Ovary (tissue), 9 donors: ENCODE measurements around the gene SPOCK1. TPM values are rescaled to one million over a fixed set of nuclear protein-coding genes. Genes with fewer than 3 reads are reported as not detected.

Experiments
- DNase-seq, 5 donors: peaks; one replicate each; pipeline ENCODE4 v3.0.0-alpha.2; 2019 to 2020
- H3K27ac ChIP-seq, 2 donors: fragments of 200-600 bp; one replicate each; pipeline versions ENCODE4 v1.5.1 to v1.8.0; 2019 to 2022
- H3K27me3 ChIP-seq: fragments of 200-600 bp; one replicate; pipeline ENCODE4 v1.8.0; 2022
- H3K36me3 ChIP-seq: fragments of 200-600 bp; sonication (generic); one replicate; pipeline ENCODE4 v1.5.1; 2019
- H3K4me1 ChIP-seq: one replicate; pipeline ENCODE4 v1.8.1; 2013; ENCODE audit warnings: mild to moderate bottlenecking, moderate library complexity; ENCODE audit not compliant: insufficient read depth
- H3K4me3 ChIP-seq: fragments of 200-600 bp; sonication (generic); one replicate; pipeline ENCODE4 v1.5.1; 2017
- H3K9me3 ChIP-seq, 2 donors: fragments of 200-600 bp in 1 of 2; sonication (generic) in 1 of 2; one replicate each; pipeline versions ENCODE4 v1.5.1 to v1.8.1; 2013 to 2019; ENCODE audit warnings: mild to moderate bottlenecking in 1 of 2, moderate library complexity in 1 of 2
- CTCF ChIP-seq, 3 donors: fragments of 450-650 bp in 2 of 3; fragments of 200-600 bp in 1 of 3; IDR thresholded peaks; one replicate each; pipeline versions ENCODE4 v1.5.1 to v1.8.0; 2016 to 2022; ENCODE audit warnings: antibody characterized with exemption in 3 of 3, mild to moderate bottlenecking in 1 of 3
- EP300 ChIP-seq: sonication (generic); formaldehyde crosslinking; IDR thresholded peaks from one replicate; pipeline ENCODE4 v1.6.1; 2017; ENCODE audit warnings: antibody characterized with exemption
- POLR2A ChIP-seq: fragments of 450-650 bp; IDR thresholded peaks from one replicate; pipeline ENCODE4 v1.6.1; 2017; ENCODE audit warnings: antibody characterized with exemption, mild to moderate bottlenecking, moderate library complexity
- WGBS, 3 donors: extraction: QIAGEN DNeasy Blood & Tissue Kit in 1 of 3; methylation state at CpG; one replicate each; pipeline versions ENCODE4 v1.1.5 to v1.1.7; 2013 to 2017; 5-methylcytosine and 5-hydroxymethylcytosine counted together
- intact Hi-C, 4 donors: fragments of 100-400 bp; cut with DNase I; formaldehyde crosslinking; loops; one replicate each; pipeline versions ENCODE4 v1.11.0 to v1.15.1; 2022 to 2023
- polyA plus RNA-seq, 2 donors: library from polyadenylated mRNA; stranded (reverse); fragments of 200-250 nt in 1 of 2; fragments of 350-450 nt in 1 of 2; fragmentation: Illumina TruSeq in 1 of 2; extraction: RNeasy Lipid Tissue Mini Kit (QIAGEN cat#74804) in 1 of 2; gene quantifications; one replicate each; pipeline ENCODE4 v1.2.3, GENCODE V29; 2013 to 2014
- total RNA-seq, 7 donors: library from RNA; depleted of rRNA in 2 of 7; stranded (reverse); fragments of >200 nt in 2 of 7; fragmentation: NEBNext Ultra II Directional in 3 of 7; extraction: Animal tissue kit (Norgen Biotek cat#: 25700) in 3 of 7; gene quantifications; one replicate each; pipeline versions ENCODE4 v1.1.0 to v1.2.4, GENCODE V29; 2016 to 2023
- donor health status: DM: no; HTN: no; CAD: no; lungs with moderate emphysema.
- donor health status: DM: no; HTN: no; CAD: no.
- donor health status: Bipolar disorder and iron deficiency.
- donor health status: DM: yes; HTN: yes; CAD: no.
- donor health status: DM: no; HTN: no; CAD: no.
- donor health status: DM: yes; HTN: yes; CAD: no.

The SPOCK1 gene
- total and polyA plus RNA-seq, 9 donors, result 1.3 to 42.6 (median 10.8) TPM

GRCh38 chr5:137316346-137316736 lies 182.8 kb downstream of the SPOCK1 start:
- no peaks in the 10 kb centered on the region for H3K27me3 ChIP-seq
- intact Hi-C loops, result no loop called here
- H3K4me3 ChIP-seq, result no peak overlapping the region
- TF ChIP-seq EP300, result no peak
- no peak for TF ChIP-seq POLR2A
- no peak for TF ChIP-seq CTCF (IDR thresholded peaks at IDR 0.05)
- no peak overlapping the region for H3K27ac ChIP-seq
- no peak for DNase-seq
- H3K36me3 ChIP-seq, result no peaks in the 10 kb centered on the region
- H3K4me1 ChIP-seq, result no peaks in the 10 kb centered on the region
- WGBS, 3 donors, result 6 to 15% (median 10%) methylated on average over 1 of the region's 1 CpG
- H3K9me3 ChIP-seq, result no peaks in the 10 kb centered on the region

- no peak for DNase-seq
- TF ChIP-seq EP300 (no peak), POLR2A (no peak)
- H3K4me1 ChIP-seq, result no peaks in the 10 kb centered on the region
- H3K9me3 ChIP-seq, result no peaks in the 10 kb centered on the region
- WGBS, 3 donors, result 63 to 75% (median 69%) methylated on average over 8 of the region's 8 CpGs
- H3K27ac ChIP-seq, result no peak overlapping the region
- no peaks in the 10 kb centered on the region for H3K27me3 ChIP-seq
- H3K36me3 ChIP-seq, result no peaks in the 10 kb centered on the region
- H3K4me3 ChIP-seq, result no peak overlapping the region
- intact Hi-C loops, result no loop called here
Measured at GRCh38 chr5:137315534-137316345, 183.4 kb downstream of the SPOCK1 start.

- Histone ChIP-seq H3K9me3 (no peaks in the 10 kb centered on the region), H3K4me3 (no peak overlapping the region), H3K4me1 (no peaks in the 10 kb centered on the region), H3K27me3 (no peaks in the 10 kb centered on the region), H3K36me3 (no peaks in the 10 kb centered on the region), H3K27ac (no peak overlapping the region)
- intact Hi-C loops, result no loop called here
- no peak for TF ChIP-seq EP300
- DNase-seq, result no peak
- WGBS, 3 donors, result 79 to 89% (median 85%) methylated on average over 2 of the region's 2 CpGs
Measured at GRCh38 chr5:137315109-137315508, 184.0 kb downstream of the SPOCK1 start.

- TF ChIP-seq CTCF (IDR thresholded peaks at IDR 0.05) (no peak), POLR2A (no peak), EP300 (no peak)
- no peaks in the 10 kb centered on the region for H3K36me3 ChIP-seq
- intact Hi-C loops, result no loop called here
- no peaks in the 10 kb centered on the region for H3K27me3 ChIP-seq
- H3K27ac ChIP-seq, result no peak overlapping the region
- no peaks in the 10 kb centered on the region for H3K9me3 ChIP-seq
- WGBS, 3 donors, result 42 to 57% (median 54%) methylated on average over 2 of the region's 2 CpGs
- H3K4me3 ChIP-seq, result no peak overlapping the region
- no peak for DNase-seq
- no peaks in the 10 kb centered on the region for H3K4me1 ChIP-seq
Measured at GRCh38 chr5:137313526-137314175, 185.5 kb downstream of the SPOCK1 start.

- Histone ChIP-seq H3K36me3 (no peaks in the 10 kb centered on the region), H3K27ac (no peak overlapping the region), H3K27me3 (no peaks in the 10 kb centered on the region), H3K9me3 (no peaks in the 10 kb centered on the region), H3K4me3 (no peak overlapping the region), H3K4me1 (no peaks in the 10 kb centered on the region)
- TF ChIP-seq CTCF (IDR thresholded peaks at IDR 0.05) (no peak), POLR2A (no peak), EP300 (no peak)
- intact Hi-C loops, result no loop called here
- no peak for DNase-seq
- 82 to 89% (median 87%) methylated on average over 2 of the region's 2 CpGs for WGBS, 3 donors
Measured at GRCh38 chr5:137312011-137312410, 187.1 kb downstream of the SPOCK1 start.
